AG04450 (cell line): ENCODE results near the gene COL8A1. TPM values are rescaled to one million over a fixed set of nuclear protein-coding genes. Genes with fewer than 3 reads are reported as not detected.

Experiments
- CTCF ChIA-PET: fragments of 300-600, 350-600 bp; formaldehyde crosslinking; extraction: SDS; loops from one replicate; lab custom pipeline; 2022; ENCODE audit warnings: antibody characterized with exemption, inconsistent platforms; lab: Charles Lee
- POLR2A ChIA-PET: fragments of 350-600 bp; formaldehyde crosslinking; extraction: SDS; loops from one replicate; lab custom pipeline; 2021; ENCODE audit warnings: antibody characterized with exemption, inconsistent platforms; lab: Yijun Ruan, JAX
- DNase-seq: peaks from one replicate; pipeline ENCODE4 v3.0.0-alpha.2; 2011; ENCODE audit warnings: low read depth, low spot score
- H3K27ac ChIP-seq: one replicate; pipeline ENCODE4 v1.5.1; 2012; ENCODE audit warnings: low read depth, low read length, control low read depth
- H3K27me3 ChIP-seq: one replicate; pipeline ENCODE4 v1.6.0; 2012; ENCODE audit warnings: low read length; ENCODE audit not compliant: control insufficient read depth, insufficient read depth
- H3K4me3 ChIP-seq: 2 replicates; pipeline ENCODE4 v1.5.1; 2011; ENCODE audit warnings: mild to moderate bottlenecking, low read depth, low read length, control low read depth
- H3K9me3 ChIP-seq: 2 replicates; pipeline ENCODE4 v1.5.1; 2012; ENCODE audit warnings: low read length; ENCODE audit not compliant: control insufficient read depth, insufficient read depth
- polyA plus RNA-seq: library from polyadenylated mRNA; depleted of rRNA; stranded (reverse); fragments of >200 nt; gene quantifications from 2 replicates; pipeline ENCODE4 v1.2.3, GENCODE V29; 2011
- TF ChIP-seq, protein P1 (sequence below): IDR thresholded peaks from 2 replicates; pipeline ENCODE4 v1.5.1; 2011; ENCODE audit warnings: low read depth, low read length, control low read depth, inconsistent platforms

Gene COL8A1
- polyA plus RNA-seq, 1 experiment: 101 TPM

DNA sequence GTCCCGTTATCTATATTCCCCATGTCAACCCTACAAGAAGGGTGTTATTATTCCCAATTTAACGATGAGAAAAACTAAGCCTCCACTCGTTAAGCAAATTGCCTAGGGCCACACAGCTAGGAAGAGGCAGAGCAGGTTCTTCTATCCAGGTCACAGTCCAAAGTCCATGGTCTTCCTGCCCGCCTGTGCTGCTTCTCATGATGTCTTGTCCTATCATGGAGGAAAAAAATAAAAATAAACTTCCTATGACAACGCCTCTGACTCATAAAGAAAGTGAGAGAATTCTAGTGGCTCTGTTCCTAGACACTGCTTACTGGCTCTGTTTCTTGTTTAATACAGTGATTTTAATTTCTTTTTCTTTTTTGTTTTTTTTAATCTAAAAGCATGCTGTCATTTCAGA, 9.7 kb downstream of the COL8A1 start:
- Histone ChIP-seq H3K27ac (no peak overlapping the region), H3K9me3 (no peaks in the 10 kb centered on the region), H3K4me3 (no peak overlapping the region), H3K27me3 (no peaks in the 10 kb centered on the region)
- no peak for DNase-seq
- TF ChIP-seq, protein P1, sequence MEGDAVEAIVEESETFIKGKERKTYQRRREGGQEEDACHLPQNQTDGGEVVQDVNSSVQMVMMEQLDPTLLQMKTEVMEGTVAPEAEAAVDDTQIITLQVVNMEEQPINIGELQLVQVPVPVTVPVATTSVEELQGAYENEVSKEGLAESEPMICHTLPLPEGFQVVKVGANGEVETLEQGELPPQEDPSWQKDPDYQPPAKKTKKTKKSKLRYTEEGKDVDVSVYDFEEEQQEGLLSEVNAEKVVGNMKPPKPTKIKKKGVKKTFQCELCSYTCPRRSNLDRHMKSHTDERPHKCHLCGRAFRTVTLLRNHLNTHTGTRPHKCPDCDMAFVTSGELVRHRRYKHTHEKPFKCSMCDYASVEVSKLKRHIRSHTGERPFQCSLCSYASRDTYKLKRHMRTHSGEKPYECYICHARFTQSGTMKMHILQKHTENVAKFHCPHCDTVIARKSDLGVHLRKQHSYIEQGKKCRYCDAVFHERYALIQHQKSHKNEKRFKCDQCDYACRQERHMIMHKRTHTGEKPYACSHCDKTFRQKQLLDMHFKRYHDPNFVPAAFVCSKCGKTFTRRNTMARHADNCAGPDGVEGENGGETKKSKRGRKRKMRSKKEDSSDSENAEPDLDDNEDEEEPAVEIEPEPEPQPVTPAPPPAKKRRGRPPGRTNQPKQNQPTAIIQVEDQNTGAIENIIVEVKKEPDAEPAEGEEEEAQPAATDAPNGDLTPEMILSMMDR: no peak
- ChIA-PET CTCF (interaction anchor here (1.0 to 1.6 kb wide), 4 partner anchors 7 to 149 kb away, joined by 4 to 7 read pairs (median 4); no protein-coding TSS in a partner anchor), POLR2A (interaction anchor here (1.7 kb wide), 1 partner anchor 10 kb away, joined by 8 read pairs; the partner anchor contains the start of gene COL8A1)

DNA sequence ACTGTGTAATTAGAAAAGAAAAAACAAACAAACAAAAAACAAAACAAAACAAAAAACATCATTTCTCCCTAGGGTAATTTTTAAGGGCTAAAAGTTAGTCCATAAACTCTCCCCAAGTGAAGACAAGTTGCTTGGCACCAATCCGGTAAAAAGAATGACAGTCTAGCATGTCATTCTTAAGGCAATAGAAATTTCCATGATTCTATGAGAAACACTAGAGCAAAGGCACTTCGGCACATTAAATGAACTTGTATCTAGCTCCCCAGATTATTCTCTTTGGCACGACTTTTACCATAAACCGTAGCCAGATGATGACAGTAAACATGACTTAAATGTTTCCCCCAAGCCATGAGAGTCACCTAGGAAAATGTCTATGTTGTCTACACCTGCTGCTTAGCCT, 10.1 kb downstream of the COL8A1 start:
- no peak overlapping the region for H3K27ac ChIP-seq
- H3K9me3 ChIP-seq: no peaks in the 10 kb centered on the region
- ChIA-PET CTCF (interaction anchor here (1.0 to 1.6 kb wide), 4 partner anchors 8 to 149 kb away, joined by 4 to 7 read pairs (median 4); no protein-coding TSS in a partner anchor), POLR2A (interaction anchor here (1.7 kb wide), 1 partner anchor 10 kb away, joined by 8 read pairs; the partner anchor contains the start of gene COL8A1)
- H3K27me3 ChIP-seq: no peaks in the 10 kb centered on the region
- H3K4me3 ChIP-seq: no peak overlapping the region
- DNase-seq: no peak
- TF ChIP-seq, protein P1: no peak

DNA sequence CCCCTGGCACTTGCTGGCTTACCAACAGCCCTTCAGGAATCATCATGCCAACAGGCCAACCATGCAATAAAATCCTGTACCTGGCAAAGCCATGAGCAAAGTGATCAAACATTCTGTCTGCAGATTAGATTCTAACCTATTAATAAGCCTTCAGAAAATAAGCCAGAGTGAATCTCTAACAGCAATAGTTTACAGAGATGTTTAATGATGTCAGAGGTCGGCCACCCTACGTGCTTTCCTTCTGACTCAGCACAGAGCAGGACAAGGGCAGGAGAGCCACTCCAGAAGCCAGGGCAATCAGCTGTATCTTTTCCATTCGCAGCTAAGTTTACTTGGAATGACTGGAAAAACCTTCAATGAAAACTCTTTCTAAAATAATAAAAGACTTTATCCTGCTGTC, 13.1 kb downstream of the COL8A1 start:
- CTCF ChIA-PET: no interaction called here
- TF ChIP-seq, protein P1: no peak
- DNase-seq: no peak
- no peaks in the 10 kb centered on the region for H3K27me3 ChIP-seq
- no peak overlapping the region for H3K4me3 ChIP-seq
- H3K9me3 ChIP-seq: no peaks in the 10 kb centered on the region
- POLR2A ChIA-PET: interaction anchor here (0.8 kb wide), 1 partner anchor 14 kb away, joined by 5 read pairs; the partner anchor contains the start of gene COL8A1
- peak overlapping the region; percentile 69 for H3K27ac ChIP-seq

DNA sequence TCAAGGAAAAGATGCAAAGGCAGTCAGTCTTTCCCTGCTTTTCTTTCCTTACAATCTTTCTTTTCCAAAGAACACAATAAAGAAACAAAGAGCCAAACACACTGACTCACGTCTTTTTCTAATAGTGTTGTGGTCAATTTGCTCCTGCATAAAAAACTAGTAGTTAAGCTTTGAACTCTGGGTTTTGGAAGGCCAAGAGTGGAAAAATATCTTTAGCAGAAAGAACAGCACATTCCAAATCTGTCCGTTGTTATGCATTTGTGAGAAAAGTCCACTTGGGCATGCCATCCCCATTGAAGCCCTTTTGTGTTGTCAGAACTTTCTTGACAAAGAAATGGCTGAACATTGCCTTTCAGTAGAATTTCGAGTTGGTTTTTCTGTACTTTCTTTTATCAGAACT, 18.2 kb downstream of the COL8A1 start:
- no peak for DNase-seq
- Histone ChIP-seq H3K9me3 (no peaks in the 10 kb centered on the region), H3K4me3 (no peak overlapping the region), H3K27ac (no peak overlapping the region), H3K27me3 (no peaks in the 10 kb centered on the region)
- ChIA-PET CTCF (interaction anchor here (1.4 to 3.3 kb wide), 4 partner anchors 11 to 31 kb away, joined by 3 to 18 read pairs (median 4); no protein-coding TSS in a partner anchor), POLR2A (interaction anchor here (1.2 kb wide), 1 partner anchor 19 kb away, joined by 4 read pairs; no protein-coding TSS in a partner anchor)
- TF ChIP-seq, protein P1: no peak

DNA sequence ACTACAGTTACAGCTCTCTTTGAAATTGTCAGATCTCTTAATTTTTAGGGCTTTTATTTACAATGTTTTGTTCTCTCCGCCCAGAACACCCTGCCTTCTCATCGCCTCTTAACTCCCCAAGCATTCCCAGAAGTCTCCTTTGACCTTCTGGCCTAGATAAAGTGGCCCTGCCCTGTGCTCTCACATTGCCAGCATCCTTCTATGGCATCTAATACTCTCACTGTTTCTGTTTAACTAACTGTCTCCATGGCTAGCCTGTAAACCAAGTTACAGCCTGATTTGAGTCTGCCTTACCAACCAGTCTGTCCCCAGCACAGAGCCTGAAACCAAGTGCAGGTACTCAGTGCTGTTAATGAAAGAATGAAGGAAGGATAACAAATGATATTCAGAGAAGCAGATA, 19.9 kb downstream of the COL8A1 start:
- H3K27me3 ChIP-seq: no peaks in the 10 kb centered on the region
- ChIA-PET POLR2A (interaction anchor here (1.2 to 1.3 kb wide), 2 partner anchors 13 to 20 kb away, joined by 6 to 7 read pairs; partner anchors contain the start of gene COL8A1), CTCF (no interaction called here)
- TF ChIP-seq, protein P1: no peak
- H3K9me3 ChIP-seq: no peaks in the 10 kb centered on the region
- DNase-seq: no peak
- H3K4me3 ChIP-seq: no peak overlapping the region
- peak overlapping the region; percentile 96 for H3K27ac ChIP-seq
